ENCODE data around the gene TBC1D1.

- no peak for TF ChIP-seq CTCF (IDR thresholded peaks at IDR 0.05)
- TF ChIP-seq POLR2A (IDR thresholded peaks at IDR 0.05) = no peak
Observed at GRCh38 chr4:38046727-38047489, 156.0 kb downstream of the TBC1D1 start.

Data from body of pancreas (tissue), 4 donors.